Gastroesophageal sphincter (tissue), 4 donors: ENCODE results near the gene RANBP3. TPM values are rescaled to one million over a fixed set of nuclear protein-coding genes. Genes with fewer than 3 reads are reported as not detected.

Experiments used
- ATAC-seq: fragments of 150-250 bp; one replicate; pipeline ENCODE4 v1.9.1; 2016; ENCODE audit warnings: mild to moderate bottlenecking, moderate library complexity
- H3K27ac ChIP-seq, 4 donors: fragments of 200-600 bp; sonication (generic) in 3 of 4; 1 replicate in 3 of 4; 2 replicates in 1 of 4; pipeline ENCODE4 v1.5.1; 2016 to 2019
- H3K27me3 ChIP-seq: fragments of 200-600 bp; sonication (generic); one replicate; pipeline ENCODE4 v1.5.1; 2019
- H3K36me3 ChIP-seq, 2 donors: fragments of 200-600 bp; sonication (generic); one replicate each; pipeline ENCODE4 v1.5.1; 2019; ENCODE audit warnings: control low read depth in 1 of 2
- H3K4me1 ChIP-seq, 3 donors: fragments of 200-600 bp; sonication (generic); 1 replicate in 2 of 3; 2 replicates in 1 of 3; pipeline ENCODE4 v1.5.1; 2016 to 2019; ENCODE audit warnings: control low read depth in 2 of 3
- H3K4me3 ChIP-seq, 2 donors: fragments of 200-600 bp; sonication (generic); one replicate each; pipeline ENCODE4 v1.5.1; 2019; ENCODE audit warnings: mild to moderate bottlenecking in 1 of 2, moderate library complexity in 1 of 2
- H3K9me3 ChIP-seq, 3 donors: fragments of 200-600 bp; sonication (generic); one replicate each; pipeline ENCODE4 v1.5.1; 2017 to 2019; ENCODE audit warnings: control low read depth in 2 of 3
- EP300 ChIP-seq: sonication (generic); formaldehyde crosslinking; IDR thresholded peaks from one replicate; pipeline ENCODE4 v1.6.1; 2017; ENCODE audit warnings: antibody characterized with exemption, mild to moderate bottlenecking
- POLR2A ChIP-seq, 2 donors: fragments of 450-650 bp; IDR thresholded peaks; one replicate each; pipeline ENCODE4 v1.6.1; 2017; ENCODE audit warnings: antibody characterized with exemption in 2 of 2, mild to moderate bottlenecking in 2 of 2, moderate library complexity in 1 of 2
- POLR2AphosphoS5 ChIP-seq: sonication (generic); formaldehyde crosslinking; IDR thresholded peaks from one replicate; pipeline ENCODE4 v1.6.1; 2017; ENCODE audit warnings: antibody characterized with exemption
- WGBS, 2 donors: methylation state at CpG; one replicate each; pipeline ENCODE4 v1.1.5; 2018; ENCODE audit warnings: low coverage in 1 of 2; 5-methylcytosine and 5-hydroxymethylcytosine counted together
- total RNA-seq, 4 donors: library from RNA; depleted of rRNA; stranded (reverse); fragments of >200 nt; gene quantifications; one replicate each; pipeline ENCODE4 v1.1.0, GENCODE V29; 2016
- TF ChIP-seq, protein P1 (sequence below), 4 experiments: fragments of 200-600 bp in 2 of 4; fragments of 450-650 bp in 2 of 4; sonication (generic) in 1 of 4; IDR thresholded peaks; one replicate each; pipeline ENCODE4 v1.5.1; 2017 to 2019; ENCODE audit warnings: antibody characterized with exemption in 4 of 4, mild to moderate bottlenecking in 2 of 4, moderate library complexity in 2 of 4

The RANBP3 gene
- total RNA-seq, 4 donors from 2014 or later = 87.0 to 125 (median 104) TPM

- no peak for TF ChIP-seq EP300
- peak; percentile 76 for TF ChIP-seq POLR2AphosphoS5
- TF ChIP-seq POLR2A (IDR thresholded peaks at IDR 0.05) = peak; percentile 75 to 77
- TF ChIP-seq, protein P1, sequence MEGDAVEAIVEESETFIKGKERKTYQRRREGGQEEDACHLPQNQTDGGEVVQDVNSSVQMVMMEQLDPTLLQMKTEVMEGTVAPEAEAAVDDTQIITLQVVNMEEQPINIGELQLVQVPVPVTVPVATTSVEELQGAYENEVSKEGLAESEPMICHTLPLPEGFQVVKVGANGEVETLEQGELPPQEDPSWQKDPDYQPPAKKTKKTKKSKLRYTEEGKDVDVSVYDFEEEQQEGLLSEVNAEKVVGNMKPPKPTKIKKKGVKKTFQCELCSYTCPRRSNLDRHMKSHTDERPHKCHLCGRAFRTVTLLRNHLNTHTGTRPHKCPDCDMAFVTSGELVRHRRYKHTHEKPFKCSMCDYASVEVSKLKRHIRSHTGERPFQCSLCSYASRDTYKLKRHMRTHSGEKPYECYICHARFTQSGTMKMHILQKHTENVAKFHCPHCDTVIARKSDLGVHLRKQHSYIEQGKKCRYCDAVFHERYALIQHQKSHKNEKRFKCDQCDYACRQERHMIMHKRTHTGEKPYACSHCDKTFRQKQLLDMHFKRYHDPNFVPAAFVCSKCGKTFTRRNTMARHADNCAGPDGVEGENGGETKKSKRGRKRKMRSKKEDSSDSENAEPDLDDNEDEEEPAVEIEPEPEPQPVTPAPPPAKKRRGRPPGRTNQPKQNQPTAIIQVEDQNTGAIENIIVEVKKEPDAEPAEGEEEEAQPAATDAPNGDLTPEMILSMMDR (IDR thresholded peaks at IDR 0.05) = no peak
- Histone ChIP-seq H3K27me3 (no peaks in the 10 kb centered on the region), H3K9me3 (no peaks in the 10 kb centered on the region), H3K4me3 (peak within 1 kb of the TSS; percentile 73 to 82), H3K36me3 (peaks cover 0 to 32% of the 10 kb centered on the region in 2 donors), H3K27ac (peak within 1 kb of the TSS; percentile 81 to 94 (median 88)), H3K4me1 (peaks cover 0 to 57% (median 22%) of the 10 kb centered on the region in 3 donors)
- ATAC-seq = peak; percentile 84
- 0% methylated on average over 6 to 10 of the region's 57 CpGs for WGBS, 2 donors
Observed at GRCh38 chr19:5903624-5904351, 74.2 kb downstream of the RANBP3 start, which contains the start of gene NDUFA11. Gene NDUFA11 (minus strand): TSS chr19:5903790. CDS start chr19:5903708, 82 bp downstream.

DNA sequence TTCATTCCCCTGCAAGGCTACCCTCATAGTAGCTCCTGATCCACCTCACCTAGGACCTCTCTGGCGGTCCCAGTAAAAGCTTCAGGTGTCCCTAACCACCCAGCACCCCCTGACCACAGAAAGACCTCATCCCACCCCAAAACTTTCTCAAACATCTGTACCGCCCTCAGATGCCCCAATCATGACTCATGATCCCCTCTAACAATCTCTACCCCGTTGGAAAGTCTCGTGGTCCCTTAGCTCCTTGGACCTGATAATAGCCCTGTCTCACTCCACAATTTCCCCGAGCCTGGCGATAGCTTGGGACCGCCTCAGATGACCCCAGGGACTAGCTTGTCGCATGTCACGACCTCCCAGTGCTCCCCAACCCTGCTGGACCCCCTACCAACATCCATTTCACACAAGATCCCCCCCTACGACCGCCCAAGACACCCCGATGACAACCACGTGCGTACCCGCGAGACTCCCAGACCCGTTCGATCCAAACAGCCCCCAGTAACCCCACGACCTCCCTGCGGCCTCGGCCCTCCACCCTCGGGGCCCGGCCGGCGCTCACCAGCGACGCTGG, 74.8 kb downstream of the RANBP3 start:
- no peak for ATAC-seq
- Histone ChIP-seq H3K9me3 (no peaks in the 10 kb centered on the region), H3K4me3 (peak overlapping the region; percentile 73 to 82), H3K27ac (peak overlapping the region; percentile 81 to 94 (median 88)), H3K36me3 (peaks cover 0 to 26% of the 10 kb centered on the region in 2 donors), H3K4me1 (peaks cover 0 to 60% (median 22%) of the 10 kb centered on the region in 3 donors), H3K27me3 (no peaks in the 10 kb centered on the region)
- TF ChIP-seq EP300 = no peak
- TF ChIP-seq, protein P1 (IDR thresholded peaks at IDR 0.05) = no peak
- TF ChIP-seq POLR2A (IDR thresholded peaks at IDR 0.05) = no peak
- TF ChIP-seq POLR2AphosphoS5 = no peak
- WGBS, 2 donors = 0 to 4% methylated on average over 4 of the region's 27 CpGs

DNA sequence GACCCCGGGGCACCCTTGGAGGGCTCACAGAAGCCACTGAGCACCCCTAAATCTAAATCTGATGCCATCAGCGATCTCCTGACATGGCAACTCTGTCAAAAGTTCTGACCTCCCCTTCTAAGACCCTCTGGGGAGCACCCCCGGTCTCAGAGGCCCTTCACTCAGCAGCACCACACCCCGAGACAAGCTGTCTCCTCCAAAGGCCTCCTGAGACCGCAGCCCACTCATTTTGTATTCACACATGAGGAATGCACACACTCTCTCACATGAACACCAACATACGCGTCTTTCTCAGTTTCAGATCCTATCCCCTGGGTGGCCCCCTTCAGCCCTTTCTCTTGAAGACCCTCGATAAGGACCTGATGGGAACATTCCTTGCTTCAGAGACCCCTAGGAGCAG, 77.0 kb downstream of the RANBP3 start:
- TF ChIP-seq, protein P1 (IDR thresholded peaks at IDR 0.05) = no peak
- TF ChIP-seq POLR2A (IDR thresholded peaks at IDR 0.05) (no peak), POLR2AphosphoS5 (no peak), EP300 (no peak)
- Histone ChIP-seq H3K27ac (no peak overlapping the region), H3K9me3 (no peaks in the 10 kb centered on the region), H3K4me1 (peaks cover 0 to 60% (median 20%) of the 10 kb centered on the region in 3 donors), H3K4me3 (no peak overlapping the region), H3K36me3 (peaks cover 0 to 37% of the 10 kb centered on the region in 2 donors), H3K27me3 (no peaks in the 10 kb centered on the region)
- ATAC-seq = no peak
- WGBS, 2 donors = 80 to 93% methylated on average over 3 to 6 of the region's 8 CpGs

DNA sequence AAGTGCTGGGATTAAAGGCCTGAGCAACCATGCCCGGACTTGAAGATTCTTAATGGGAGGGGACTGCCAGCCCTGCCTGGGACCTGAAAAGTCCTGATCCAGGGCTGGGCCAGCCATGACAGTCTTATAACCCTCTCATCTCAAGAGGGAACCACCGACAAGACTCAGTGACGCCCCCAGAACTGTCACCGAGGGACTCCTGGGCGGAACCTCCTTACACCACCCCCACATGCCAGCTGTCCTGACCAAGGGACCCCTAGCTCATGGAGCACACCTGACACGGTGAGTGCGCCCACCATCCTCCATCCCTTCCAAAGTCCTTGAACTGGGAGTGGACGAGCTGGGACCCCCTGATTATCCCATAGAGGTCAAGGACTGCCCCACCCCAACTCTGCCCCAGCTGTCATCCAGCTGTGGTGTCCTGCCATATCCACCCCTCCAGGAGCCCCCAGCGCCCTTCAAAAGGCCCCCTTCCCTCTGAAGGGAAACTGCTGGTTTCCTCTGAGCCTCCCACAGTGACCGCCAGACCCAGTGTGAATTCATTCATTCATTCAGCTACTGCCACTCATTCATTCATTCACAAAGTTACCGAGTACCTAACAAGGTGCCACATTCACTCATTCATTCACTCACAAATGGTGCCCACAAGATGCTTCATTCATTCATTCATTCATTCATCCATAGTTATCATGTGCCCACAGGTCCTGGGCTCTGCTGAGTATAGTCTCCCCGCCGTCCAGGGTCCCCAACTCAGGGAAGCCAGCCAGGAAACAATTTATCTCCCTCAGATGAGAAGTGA, 78.0 kb downstream of the RANBP3 start:
- 50 to 90% methylated on average over 1 to 2 of the region's 13 CpGs for WGBS, 2 donors
- no peaks in the 10 kb centered on the region for H3K27me3 ChIP-seq
- ATAC-seq = no peak
- peaks cover 0 to 48% of the 10 kb centered on the region in 2 donors for H3K36me3 ChIP-seq
- no peak overlapping the region for H3K4me3 ChIP-seq
- TF ChIP-seq POLR2A (IDR thresholded peaks at IDR 0.05) (no peak), POLR2AphosphoS5 (no peak)
- TF ChIP-seq, protein P1 (IDR thresholded peaks at IDR 0.05) = no peak
- peaks cover 0 to 49% (median 11%) of the 10 kb centered on the region in 3 donors for H3K4me1 ChIP-seq
- H3K27ac ChIP-seq = no peak overlapping the region
- no peaks in the 10 kb centered on the region for H3K9me3 ChIP-seq
